ENCODE measurements around the gene MRPL40. TPM values are rescaled to one million over a fixed set of nuclear protein-coding genes. Genes with fewer than 3 reads are reported as not detected.

Gene MRPL40
- total RNA-seq, 1 donor from 2014 or later, result 24.0 TPM

DNA sequence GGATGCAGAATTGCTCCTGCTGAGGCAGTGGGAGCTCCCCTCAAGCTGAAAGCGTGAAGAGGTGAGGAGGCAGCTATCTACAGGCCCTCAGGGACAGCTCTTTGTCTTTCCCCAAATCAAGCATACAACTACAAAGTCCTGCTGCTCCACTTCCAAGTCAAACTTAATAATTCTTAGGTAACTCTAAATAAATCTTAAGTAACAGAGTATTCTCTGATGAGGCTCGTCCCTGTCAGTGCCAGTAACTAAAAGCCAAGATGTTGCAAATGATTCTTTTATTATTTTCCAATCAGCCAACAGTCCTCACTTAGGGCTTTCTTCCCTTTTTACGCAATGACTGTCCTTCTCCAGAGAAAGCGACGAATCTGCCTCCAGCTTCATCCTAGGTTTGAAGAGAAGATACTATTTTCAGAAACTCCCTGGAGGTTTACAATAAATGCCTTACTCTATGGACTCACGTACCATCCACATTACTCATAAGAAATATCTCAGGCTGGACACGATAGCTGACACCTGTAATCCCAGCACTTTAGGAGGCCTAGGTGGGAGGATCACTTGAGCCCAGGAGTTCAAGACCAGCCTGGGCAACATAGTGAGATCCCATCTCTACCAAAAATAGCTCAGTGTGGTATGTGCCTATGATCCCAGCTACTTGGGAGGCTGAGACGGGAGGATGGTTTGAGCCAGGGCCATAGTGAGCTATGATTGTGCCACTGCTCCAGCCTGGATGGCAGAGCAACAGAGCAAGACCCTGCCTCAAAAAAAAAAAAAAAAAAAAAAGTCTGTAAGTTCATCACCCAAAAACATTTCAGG, 18.2 kb downstream of the MRPL40 start:
- POLR2A ChIA-PET, result interaction anchor here (0.7 to 1.3 kb wide), 2 partner anchors 12 to 194 kb away, joined by 3 to 6 read pairs; no protein-coding TSS in a partner anchor
- H3K4me1 Mint-ChIP-seq, result peaks cover 21% of the 10 kb centered on the region
- H3K27me3 Mint-ChIP-seq, result no peaks in the 10 kb centered on the region
- no peaks in the 10 kb centered on the region for H3K9me3 Mint-ChIP-seq
- intact Hi-C loops (cut with micrococcal nuclease), result no loop called here
- ATAC-seq (ENCODE audit: low read depth) (no peak), DNase-seq (no peak)
- TF ChIP-seq, protein P1, sequence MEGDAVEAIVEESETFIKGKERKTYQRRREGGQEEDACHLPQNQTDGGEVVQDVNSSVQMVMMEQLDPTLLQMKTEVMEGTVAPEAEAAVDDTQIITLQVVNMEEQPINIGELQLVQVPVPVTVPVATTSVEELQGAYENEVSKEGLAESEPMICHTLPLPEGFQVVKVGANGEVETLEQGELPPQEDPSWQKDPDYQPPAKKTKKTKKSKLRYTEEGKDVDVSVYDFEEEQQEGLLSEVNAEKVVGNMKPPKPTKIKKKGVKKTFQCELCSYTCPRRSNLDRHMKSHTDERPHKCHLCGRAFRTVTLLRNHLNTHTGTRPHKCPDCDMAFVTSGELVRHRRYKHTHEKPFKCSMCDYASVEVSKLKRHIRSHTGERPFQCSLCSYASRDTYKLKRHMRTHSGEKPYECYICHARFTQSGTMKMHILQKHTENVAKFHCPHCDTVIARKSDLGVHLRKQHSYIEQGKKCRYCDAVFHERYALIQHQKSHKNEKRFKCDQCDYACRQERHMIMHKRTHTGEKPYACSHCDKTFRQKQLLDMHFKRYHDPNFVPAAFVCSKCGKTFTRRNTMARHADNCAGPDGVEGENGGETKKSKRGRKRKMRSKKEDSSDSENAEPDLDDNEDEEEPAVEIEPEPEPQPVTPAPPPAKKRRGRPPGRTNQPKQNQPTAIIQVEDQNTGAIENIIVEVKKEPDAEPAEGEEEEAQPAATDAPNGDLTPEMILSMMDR (IDR thresholded peaks at IDR 0.05), result no peak
- no peak overlapping the region for H3K4me3 Mint-ChIP-seq
- CTCF ChIA-PET, result no interaction called here
- H3K36me3 Mint-ChIP-seq (ENCODE audit: low read depth), result peaks cover 57% of the 10 kb centered on the region
- no peak overlapping the region for H3K27ac Mint-ChIP-seq

DNA sequence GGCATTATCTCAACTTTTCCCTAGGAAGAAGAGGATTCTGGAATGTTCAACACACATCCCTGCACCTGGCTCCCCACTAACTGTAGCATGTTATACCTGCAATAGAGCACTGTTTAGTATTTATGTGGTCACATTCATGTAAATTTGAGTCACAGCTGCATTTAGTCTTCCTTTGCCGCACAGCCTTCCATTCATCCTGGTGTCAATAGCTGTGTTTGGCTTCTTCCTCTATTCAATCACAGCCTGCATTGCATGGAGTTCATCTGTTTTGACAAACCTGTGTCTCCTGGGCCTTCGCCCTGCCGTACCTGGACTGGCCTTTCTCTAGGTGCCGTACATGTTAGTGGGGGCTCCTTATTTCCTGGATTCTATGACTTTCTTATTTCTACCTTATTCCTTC, 19.2 kb downstream of the MRPL40 start:
- Mint-ChIP-seq H3K9me3 (no peaks in the 10 kb centered on the region), H3K4me3 (no peak overlapping the region), H3K36me3 (ENCODE audit: low read depth) (peaks cover 61% of the 10 kb centered on the region), H3K27me3 (no peaks in the 10 kb centered on the region), H3K4me1 (peaks cover 16% of the 10 kb centered on the region), H3K27ac (no peak overlapping the region)
- CTCF ChIA-PET, result no interaction called here
- intact Hi-C loops (cut with micrococcal nuclease), result no loop called here
- TF ChIP-seq, protein P1 (IDR thresholded peaks at IDR 0.05), result no peak
- POLR2A ChIA-PET, result interaction anchor here (0.7 to 1.3 kb wide), 2 partner anchors 11 to 195 kb away, joined by 3 to 6 read pairs; no protein-coding TSS in a partner anchor
- DNase-seq (no peak), ATAC-seq (ENCODE audit: low read depth) (no peak)

DNA sequence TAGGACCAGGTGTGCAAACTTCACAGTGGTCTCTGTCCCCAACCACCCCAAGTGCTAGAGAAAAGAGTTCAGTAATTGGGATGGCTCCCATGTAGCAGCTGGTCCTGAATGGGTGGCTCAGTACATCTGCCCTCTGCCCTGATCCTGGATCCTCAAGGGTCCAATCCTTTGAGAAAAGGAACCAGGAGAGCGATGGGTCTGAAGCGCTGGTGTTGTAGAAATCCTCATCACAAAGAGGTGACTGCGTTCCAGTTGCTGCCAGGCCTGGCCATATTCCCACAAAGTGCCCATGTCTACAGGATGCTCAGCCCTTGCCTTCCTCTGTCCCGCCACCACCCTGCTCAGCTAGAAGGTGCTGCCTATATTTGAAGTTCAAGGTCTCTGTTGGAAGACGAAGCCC, 21.4 kb downstream of the MRPL40 start:
- no peak overlapping the region for H3K27ac Mint-ChIP-seq

DNA sequence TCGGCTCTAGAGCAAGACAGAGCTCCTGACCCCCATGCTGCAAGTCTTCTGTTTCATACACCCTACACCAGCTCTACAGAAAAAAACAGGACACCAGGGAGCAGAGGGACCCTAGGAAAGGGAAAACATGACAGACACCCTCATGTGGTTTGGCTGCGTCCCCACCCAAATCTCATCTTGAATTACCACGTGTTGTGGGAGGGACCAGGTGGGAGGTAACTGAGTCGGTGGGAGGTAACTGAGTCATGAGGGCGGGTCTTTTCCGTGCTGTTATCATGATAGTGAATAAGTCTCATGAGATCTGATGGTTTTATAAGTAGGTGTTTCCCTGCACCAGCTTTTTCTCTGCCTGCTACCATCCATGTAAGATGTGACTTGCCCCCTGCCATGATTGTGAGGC, 21.8 kb downstream of the MRPL40 start:
- Mint-ChIP-seq H3K27ac (no peak overlapping the region), H3K9me3 (no peaks in the 10 kb centered on the region), H3K4me1 (no peaks in the 10 kb centered on the region), H3K4me3 (no peak overlapping the region), H3K36me3 (ENCODE audit: low read depth) (peaks cover 74% of the 10 kb centered on the region), H3K27me3 (no peaks in the 10 kb centered on the region)
- ATAC-seq (ENCODE audit: low read depth) (no peak), DNase-seq (no peak)
- ChIA-PET CTCF (no interaction called here), POLR2A (no interaction called here)
- intact Hi-C loops (cut with micrococcal nuclease), result no loop called here
- TF ChIP-seq, protein P1 (IDR thresholded peaks at IDR 0.05), result no peak

More for the DNA sequence above, 21.4 kb downstream of the MRPL40 start:
- Mint-ChIP-seq H3K4me3 (no peak overlapping the region), H3K4me1 (peaks cover 2% of the 10 kb centered on the region), H3K36me3 (ENCODE audit: low read depth) (peaks cover 74% of the 10 kb centered on the region), H3K27me3 (no peaks in the 10 kb centered on the region), H3K9me3 (no peaks in the 10 kb centered on the region)
- ATAC-seq (ENCODE audit: low read depth) (no peak), DNase-seq (no peak)
- TF ChIP-seq, protein P1 (IDR thresholded peaks at IDR 0.05), result no peak
- ChIA-PET POLR2A (no interaction called here), CTCF (no interaction called here)
- intact Hi-C loops (cut with micrococcal nuclease), result no loop called here

DNA sequence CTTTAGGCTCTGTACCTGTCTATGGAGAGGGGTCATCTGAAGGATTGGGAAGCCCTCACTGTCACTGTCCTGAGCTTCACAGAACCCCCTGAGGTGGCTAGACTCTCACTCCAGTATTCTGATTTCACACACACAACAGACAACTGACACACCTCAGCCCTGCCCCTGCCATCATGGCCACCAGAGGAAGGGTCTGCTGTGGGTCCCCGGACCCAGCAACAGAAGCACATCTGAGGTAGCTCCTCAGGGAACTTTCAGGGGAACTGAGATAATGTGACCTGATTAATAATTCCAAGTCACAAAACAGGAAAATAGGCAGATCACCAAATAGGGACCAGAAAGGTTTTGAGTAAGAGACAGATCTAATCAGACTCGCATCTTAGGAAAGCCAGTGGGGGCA, 22.7 kb downstream of the MRPL40 start:
- H3K27ac Mint-ChIP-seq, result no peak overlapping the region
- CTCF ChIA-PET, result no interaction called here
- intact Hi-C loops (cut with micrococcal nuclease), result no loop called here

More for the DNA sequence above, 22.7 kb downstream of the MRPL40 start:
- no peaks in the 10 kb centered on the region for H3K27me3 Mint-ChIP-seq
- no peak overlapping the region for H3K4me3 Mint-ChIP-seq
- DNase-seq (no peak), ATAC-seq (ENCODE audit: low read depth) (no peak)
- H3K36me3 Mint-ChIP-seq (ENCODE audit: low read depth), result peaks cover 75% of the 10 kb centered on the region
- POLR2A ChIA-PET, result no interaction called here
- H3K9me3 Mint-ChIP-seq, result no peaks in the 10 kb centered on the region
- no peaks in the 10 kb centered on the region for H3K4me1 Mint-ChIP-seq
- TF ChIP-seq, protein P1 (IDR thresholded peaks at IDR 0.05), result no peak

Measured in activated B cell treated with CpG ODN at 0.5 μM for 24 hours (primary cell).